GM12878 (cell line): ENCODE measurements around the gene MTF2. TPM values are rescaled to one million over a fixed set of nuclear protein-coding genes. Genes with fewer than 3 reads are reported as not detected.

Experiments used
- ATAC-seq: fragments of 200-7000 bp; cut with Tn5 transposase; 3 replicates; pipeline ENCODE4 v1.9.1; 2020; ENCODE audit warnings: mild to moderate bottlenecking, moderate library complexity
- BruUV-seq: library from RNA; stranded (reverse); fragments of 400-500 nt; replicated peaks from 2 replicates; lab custom pipeline; 2021; lab: Mats Ljungman, UMichigan
- CTCF ChIA-PET: fragments of 300-600 bp; sonication (Branson Sonifier 250); formaldehyde crosslinking; extraction: SDS; loops from one replicate; lab custom pipeline; 2021; ENCODE audit warnings: inconsistent platforms; lab: Yijun Ruan, JAX
- POLR2A ChIA-PET: fragments of 350-600 bp; formaldehyde crosslinking; extraction: SDS; loops from one replicate; lab custom pipeline; 2021; ENCODE audit warnings: inconsistent platforms; lab: Charles Lee
- RAD21 ChIA-PET: fragments of 300-600 bp; sonication (Branson Sonifier 250); formaldehyde crosslinking; loops from one replicate; lab custom pipeline; 2023; ENCODE audit warnings: antibody characterized with exemption; ENCODE audit not compliant: unreplicated experiment; lab: Charles Lee
- SMC1A ChIA-PET: fragments of 300-600 bp; sonication (Branson Sonifier 250); formaldehyde crosslinking; loops from one replicate; lab custom pipeline; 2023; ENCODE audit not compliant: unreplicated experiment, uncharacterized antibody; lab: Charles Lee
- DNase-seq: peaks from one replicate; pipeline ENCODE4 v3.0.0-alpha.2; 2011; ENCODE audit warnings: low read depth, low spot score
- FAIRE-seq: peaks from 3 replicates; lab custom pipeline; 2011; peaks lifted over from hg19 to GRCh38; lab: Jason Lieb, UNC
- H2AFZ ChIP-seq: 2 replicates; pipeline ENCODE4 v1.6.0; 2011; ENCODE audit warnings: low read depth, low read length, control low read depth; ENCODE audit not compliant: control insufficient read depth
- H3K27ac ChIP-seq: 2 replicates; pipeline ENCODE4 v1.5.1; 2011; ENCODE audit warnings: control low read depth; ENCODE audit not compliant: control insufficient read depth, insufficient read depth
- H3K27me3 ChIP-seq, 2 experiments: replicated peaks in 1 of 2; 2 replicates each; pipeline versions ENCODE4 v1.6.0 to v1.6.1; 2011; ENCODE audit warnings: low read length in 1 of 2; ENCODE audit not compliant: control insufficient read depth in 2 of 2, insufficient read depth in 2 of 2
- H3K36me3 ChIP-seq, 2 experiments: 2 replicates each; pipeline ENCODE4 v1.5.1; 2011; ENCODE audit warnings: low read length in 1 of 2; ENCODE audit not compliant: control insufficient read depth in 2 of 2, insufficient read depth in 2 of 2
- H3K4me1 ChIP-seq: 2 replicates; pipeline ENCODE4 v1.6.1; 2011; ENCODE audit warnings: mild to moderate bottlenecking, low read length, moderate library complexity, mixed read lengths; ENCODE audit not compliant: control insufficient read depth, insufficient read depth
- H3K4me2 ChIP-seq: 2 replicates; pipeline ENCODE4 v1.6.0; 2011; ENCODE audit warnings: control low read depth; ENCODE audit not compliant: control insufficient read depth, insufficient read depth
- H3K4me3 ChIP-seq: fragments of 200-600 bp; sonication (generic); 2 replicates; pipeline ENCODE4 v1.5.1; 2016
- H3K79me2 ChIP-seq: 2 replicates; pipeline ENCODE4 v1.6.0; 2011; ENCODE audit warnings: low read length; ENCODE audit not compliant: control insufficient read depth, insufficient read depth
- H3K9ac ChIP-seq: 2 replicates; pipeline ENCODE4 v1.8.0; 2011; ENCODE audit warnings: low read length, control low read depth, mixed read lengths; ENCODE audit not compliant: control insufficient read depth, insufficient read depth
- H3K9me3 ChIP-seq: replicated peaks from 3 replicates; pipeline ENCODE4 v1.5.1; 2011; ENCODE audit warnings: mild to moderate bottlenecking, low read length; ENCODE audit not compliant: control insufficient read depth, insufficient read depth
- H4K20me1 ChIP-seq: 2 replicates; pipeline ENCODE4 v1.6.0; 2011; ENCODE audit not compliant: control insufficient read depth, insufficient read depth
- CHD1 ChIP-seq: IDR thresholded peaks from 2 replicates; pipeline ENCODE4 v1.6.1; 2012; ENCODE audit warnings: low read depth, low read length, improper control_type of control experiment
- HCFC1 ChIP-seq: fragments of 150-350 bp; IDR thresholded peaks from 2 replicates; pipeline ENCODE4 v1.6.1; 2014; ENCODE audit warnings: low read length
- HSF1 ChIP-seq: fragments of 150-350 bp; IDR thresholded peaks from 2 replicates; pipeline ENCODE4 v1.6.1; 2014; ENCODE audit warnings: mild to moderate bottlenecking, low read depth, low read length
- IKZF1 ChIP-seq: fragments of 450-650 bp; conservative IDR thresholded peaks from 2 replicates; pipeline ENCODE4 v1.6.1; 2017; ENCODE audit warnings: antibody characterized with exemption, mild to moderate bottlenecking
- REST ChIP-seq: IDR thresholded peaks from 2 replicates; pipeline ENCODE4 v1.6.1; 2012; ENCODE audit warnings: mild to moderate bottlenecking, low read depth, low read length
- SREBF2 ChIP-seq: IDR thresholded peaks from 2 replicates; pipeline ENCODE4 v1.6.1; 2012; ENCODE audit warnings: mild to moderate bottlenecking, low read length
- ZBTB11 ChIP-seq: fragments of 450-650 bp; formaldehyde crosslinking; IDR thresholded peaks from 2 replicates; pipeline ENCODE4 v1.5.0; 2022; ENCODE audit warnings: mild to moderate bottlenecking, missing genetic modification characterization
- WGBS: methylation state at CpG from one replicate; pipeline ENCODE4 v1.1.6; 2016; ENCODE audit warnings: low lambda C conversion rate; ENCODE audit not compliant: insufficient replicate concordance, insufficient coverage; ENCODE audit errors: missing lambda C conversion rate; 5-methylcytosine and 5-hydroxymethylcytosine counted together
- in situ Hi-C: fragments of 300-500 bp; cut with MboI; formaldehyde crosslinking; loops from 9 replicates; pipeline ENCODE4 v1.14.3; 2018; ENCODE audit warnings: mixed read lengths
- intact Hi-C: fragments of 100-400 bp; cut with micrococcal nuclease; formaldehyde crosslinking; loops from one replicate; pipeline ENCODE4 v1.14.2; 2022; ENCODE audit not compliant: unreplicated experiment
- polyA plus RNA-seq, 11 experiments: library from polyadenylated mRNA; depleted of rRNA in 4 of 11; unstranded in 6 of 11; stranded (reverse) in 5 of 11; fragments of >200 nt; fragmentation: Nextera tagmentation in 4 of 11; fragmentation: Illumina TruSeq in 1 of 11; extraction: Ambion mirVana in 4 of 11; extraction: Trizol in 1 of 11; gene quantifications; 1 replicate in 1 of 11; 2 replicates in 10 of 11; pipeline versions ENCODE4 v1.2.1 to v1.2.3, GENCODE V29; 2011 to 2016; ENCODE audit warnings: inconsistent platforms in 2 of 11, missing spikeins in 2 of 11, low read depth in 1 of 11
- total RNA-seq, 4 experiments: library from RNA; depleted of rRNA in 3 of 4; stranded (reverse); fragments of >200 nt in 3 of 4; fragmentation: Illumina TruSeq in 1 of 4; extraction: Trizol in 1 of 4; gene quantifications; 2 replicates each; pipeline versions ENCODE4 v1.2.1 to v1.2.3, GENCODE V29; 2013 to 2021

MTF2 gene
- total and polyA plus RNA-seq, 10 of the 15 experiments (the other 5 are each of a cell fraction or from before 2014, with no cell fraction given), result 22.6 to 74.9 (median 42.8) TPM

- intact Hi-C loops (no loop called here), in situ Hi-C loops (no loop called here)
- no peak overlapping the region for H3K9ac ChIP-seq
- WGBS, result 80% methylated on average over 3 of the region's 3 CpGs
- no peak for FAIRE-seq
- H2AFZ ChIP-seq, result no peak overlapping the region
- ChIA-PET POLR2A (interaction anchor here (0.6 kb wide), 1 partner anchor 200 kb away, joined by 3 read pairs; no protein-coding TSS in a partner anchor), RAD21 (interaction anchor here (0.6 to 4.5 kb wide), 3 partner anchors 10 to 140 kb away, joined by 3 to 36 read pairs (median 5); no protein-coding TSS in a partner anchor), SMC1A (interaction anchor here (0.6 to 2.7 kb wide), 3 partner anchors 90 to 176 kb away, joined by 3 to 17 read pairs (median 3); no protein-coding TSS in a partner anchor), CTCF (interaction anchor here (4.6 kb wide), 1 partner anchor 9 kb away, joined by 20 read pairs; no protein-coding TSS in a partner anchor)
- H3K4me3 ChIP-seq, result 0 out of 2 replicates have a peak overlapping the region, but pooled peaks have one; percentile 96
- H3K27me3 ChIP-seq, result no peaks in the 10 kb centered on the region
- H4K20me1 ChIP-seq, result no peaks in the 10 kb centered on the region
- peaks cover 20% of the 10 kb centered on the region for H3K9me3 ChIP-seq
- TF ChIP-seq ZBTB11 (CRISPR knock-in tag), result no peak
- TF ChIP-seq CHD1, result no peak
- TF ChIP-seq IKZF1, result no peak
- no peak for TF ChIP-seq SREBF2
- TF ChIP-seq REST, result no peak
- no peak for TF ChIP-seq HCFC1
- no peak for TF ChIP-seq HSF1
- peaks cover 84% of the 10 kb centered on the region for H3K79me2 ChIP-seq
- peak overlapping the region; percentile 71; the same call in 1 of the 2 replicates for H3K4me2 ChIP-seq
- no peak for DNase-seq
- ATAC-seq, result no peak
- no TSS peak for BruUV-seq
- H3K27ac ChIP-seq, result no peak overlapping the region
- peaks cover 3 to 17% of the 10 kb centered on the region in 2 experiments; a peak in 3 of 4 replicates for H3K36me3 ChIP-seq
- no peaks in the 10 kb centered on the region for H3K4me1 ChIP-seq
Measured at GRCh38 chr1:93082313-93082712, 3.2 kb downstream of the MTF2 start.
